Stromal cell of bone marrow (primary cell): Measurements from ENCODE around the gene SLC35F1.
"Not testable (repeated sequence)": the region's sequence is repeated elsewhere in the genome, so short reads cannot be mapped to it uniquely, and the experiment has no call there.

Source experiments
- DNase-seq: peaks from one replicate; pipeline ENCODE4 v3.0.0-alpha.2; 2012; ENCODE audit warnings: low read depth

Gene SLC35F1

GRCh38 chr6:117992856-117993255 lies 85.8 kb downstream of the SLC35F1 start:
- DNase-seq, result no peak

GRCh38 chr6:118012944-118013343 lies 105.9 kb downstream of the SLC35F1 start:
- no peak for DNase-seq

DNA sequence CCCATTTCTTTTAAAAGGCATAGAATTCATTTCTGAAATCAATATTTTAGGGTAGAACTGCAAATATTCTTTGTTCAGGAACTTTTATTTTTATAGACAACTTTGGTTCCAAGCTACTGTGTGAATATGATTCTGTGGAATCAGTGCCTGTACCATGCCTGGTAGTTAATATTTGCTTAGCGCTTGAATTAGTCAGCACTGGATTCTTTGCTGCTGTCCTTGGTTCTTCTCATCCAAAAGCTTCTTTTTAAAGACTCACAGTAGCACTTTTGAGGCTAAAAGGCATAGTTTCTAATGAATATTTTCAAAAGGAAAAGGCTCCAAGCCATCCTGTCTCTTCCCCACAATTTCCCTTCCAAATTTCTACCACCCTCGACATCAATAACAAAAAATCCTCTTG lies 109.5 kb downstream of the SLC35F1 start:
- DNase-seq, result no peak

- no peak for DNase-seq
These were observed 110.3 kb downstream of the SLC35F1 start for GRCh38 chr6:118017301-118017848.

DNA sequence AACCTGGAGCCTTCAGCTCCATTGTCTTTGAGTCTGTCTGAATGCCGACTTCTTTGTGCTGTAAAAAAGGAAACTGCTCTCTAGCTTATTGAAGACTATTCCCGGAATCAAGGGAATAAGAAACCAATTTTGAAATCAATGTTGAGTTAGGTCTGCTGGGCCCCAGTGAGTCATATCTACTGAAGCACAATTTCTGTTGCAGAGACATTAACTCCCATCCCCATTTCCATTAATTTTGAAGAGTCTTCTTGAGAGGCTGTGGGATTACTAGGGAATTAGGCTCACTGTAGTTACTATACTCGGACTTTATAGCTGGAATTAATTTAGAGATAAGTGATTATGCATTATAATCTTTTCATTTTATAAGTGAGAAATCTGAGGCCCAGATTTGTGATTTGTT lies 116.7 kb downstream of the SLC35F1 start:
- no peak for DNase-seq

DNA sequence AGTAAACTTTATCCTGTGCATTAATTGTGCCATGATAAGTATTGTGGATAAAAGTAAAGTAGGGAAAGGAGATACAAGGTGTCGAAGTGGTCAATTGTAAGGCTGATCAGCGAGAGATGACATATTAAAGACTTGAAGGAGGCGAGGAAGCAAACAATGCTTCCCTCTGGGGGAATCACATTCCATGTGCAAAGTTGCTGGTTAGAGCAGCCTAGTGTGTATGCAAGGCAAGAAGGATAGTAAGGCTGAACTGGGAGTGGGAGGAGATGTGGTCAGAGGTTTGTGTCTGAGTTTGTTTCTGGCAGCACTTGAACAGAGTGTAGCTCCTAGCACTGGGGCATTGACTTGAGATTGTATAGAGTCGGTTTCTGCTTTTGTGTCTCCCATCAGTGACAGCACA lies 122.9 kb downstream of the SLC35F1 start:
- no peak for DNase-seq

DNA sequence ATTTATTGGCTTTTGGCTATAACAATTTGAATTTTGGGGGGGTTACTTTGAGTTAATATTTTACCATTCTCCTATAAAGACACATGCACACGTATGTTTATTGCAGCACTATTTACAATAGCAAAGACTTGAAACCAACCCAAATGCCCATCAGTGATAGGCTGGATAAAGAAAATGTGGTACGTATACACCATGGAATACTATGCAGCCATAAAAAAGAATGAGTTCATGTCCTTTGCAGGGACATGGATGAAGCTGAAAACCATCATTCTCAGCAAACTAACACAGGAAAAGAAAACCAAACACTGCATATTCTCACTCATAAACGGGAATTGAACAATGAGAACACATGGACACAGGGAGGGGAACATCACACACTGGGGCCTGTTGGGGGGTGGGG lies 130.4 kb downstream of the SLC35F1 start:
- DNase-seq, result not testable (repeated sequence)

- DNase-seq, result no peak
These were observed 135.8 kb downstream of the SLC35F1 start for GRCh38 chr6:118042855-118043254.

- DNase-seq, result no peak
These were observed 137.2 kb downstream of the SLC35F1 start for GRCh38 chr6:118044275-118044674.

GRCh38 chr6:118054082-118054481 lies 147.0 kb downstream of the SLC35F1 start:
- DNase-seq, result no peak

GRCh38 chr6:118061666-118062065 lies 154.6 kb downstream of the SLC35F1 start:
- DNase-seq, result no peak

DNA sequence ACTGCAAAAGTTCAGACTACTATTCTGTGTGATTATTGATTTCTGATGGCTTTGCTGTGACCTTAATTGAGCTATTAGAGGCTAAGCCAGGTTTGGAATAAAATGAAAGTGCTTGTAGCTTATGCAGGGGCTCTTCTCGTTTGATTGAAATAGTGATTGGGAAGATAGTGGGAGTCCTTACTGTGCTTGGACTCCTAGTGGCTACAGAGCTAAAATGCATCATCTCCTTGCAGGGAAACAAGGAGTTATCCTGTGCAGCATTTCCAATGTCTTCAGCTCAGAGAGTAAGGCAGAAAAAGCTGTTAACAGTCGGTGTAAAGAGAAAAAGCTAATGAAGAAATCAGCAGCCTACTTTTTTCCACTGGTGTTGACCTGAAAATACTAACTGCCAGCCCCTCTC lies 173.5 kb downstream of the SLC35F1 start:
- DNase-seq, result no peak

- DNase-seq, result no peak
These were observed 176.6 kb downstream of the SLC35F1 start for GRCh38 chr6:118083711-118084110.

- no peak for DNase-seq
These were observed 178.6 kb downstream of the SLC35F1 start for GRCh38 chr6:118085665-118086064.

DNA sequence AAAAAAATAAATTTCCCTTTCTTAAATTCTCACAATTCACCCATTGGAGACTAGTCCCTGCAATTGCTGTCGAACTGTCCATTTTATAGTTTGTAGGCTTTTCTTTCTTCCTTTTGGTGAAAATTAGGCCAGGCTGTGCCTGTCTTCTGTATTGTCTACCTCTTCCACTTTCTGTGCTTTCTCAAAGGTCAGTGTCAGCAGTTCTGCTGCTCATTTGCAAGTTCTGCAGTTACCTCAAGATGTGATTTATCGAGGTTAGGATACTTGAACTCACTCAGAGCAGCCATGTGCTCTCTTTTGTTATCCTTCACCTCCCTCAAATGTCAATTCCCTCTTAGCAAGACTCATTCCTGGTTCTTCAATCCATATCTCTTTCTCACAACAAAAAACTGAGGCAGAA lies 179.1 kb downstream of the SLC35F1 start:
- no peak for DNase-seq

DNA sequence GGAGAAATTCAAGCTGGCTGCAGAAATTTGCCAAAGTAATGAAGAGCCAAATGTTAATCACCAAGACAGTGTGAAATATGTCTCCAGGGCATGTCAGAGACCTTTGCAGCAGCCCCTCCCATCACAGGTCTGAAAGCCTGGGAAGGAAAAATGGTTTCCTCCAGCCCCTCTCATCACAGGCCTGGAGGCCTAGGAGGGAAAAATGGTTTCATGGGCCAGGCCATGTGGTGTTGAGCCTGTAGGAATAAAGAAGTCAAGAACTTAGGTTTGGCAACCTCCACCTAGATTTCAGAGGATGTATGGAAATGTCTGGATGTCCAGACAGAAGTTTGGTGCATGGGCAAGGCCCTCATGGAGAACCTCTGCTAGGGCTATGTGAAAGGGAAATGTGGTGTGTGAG lies 185.0 kb downstream of the SLC35F1 start:
- DNase-seq, result no peak

- DNase-seq, result no peak
These were observed 190.5 kb downstream of the SLC35F1 start for GRCh38 chr6:118097576-118097975.

DNA sequence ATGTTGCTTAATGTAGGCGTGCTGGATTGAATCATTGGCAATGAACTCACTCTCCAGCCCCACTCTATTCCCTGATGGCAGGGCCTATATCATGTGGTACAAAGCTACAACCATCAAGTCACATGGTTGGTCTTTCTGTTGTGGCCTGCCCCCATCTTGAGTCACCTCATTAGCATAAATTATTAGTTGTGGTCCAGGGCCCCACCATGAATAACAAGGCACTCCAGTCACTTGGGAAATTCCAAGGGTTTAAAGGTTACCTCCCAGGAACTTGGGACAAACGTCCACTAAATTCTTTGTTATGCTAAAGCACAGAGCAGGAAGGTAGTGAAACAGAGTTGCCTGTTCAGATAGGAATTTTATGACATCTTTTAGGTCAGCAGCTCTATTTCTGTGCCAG lies 193.7 kb downstream of the SLC35F1 start:
- no peak for DNase-seq

DNA sequence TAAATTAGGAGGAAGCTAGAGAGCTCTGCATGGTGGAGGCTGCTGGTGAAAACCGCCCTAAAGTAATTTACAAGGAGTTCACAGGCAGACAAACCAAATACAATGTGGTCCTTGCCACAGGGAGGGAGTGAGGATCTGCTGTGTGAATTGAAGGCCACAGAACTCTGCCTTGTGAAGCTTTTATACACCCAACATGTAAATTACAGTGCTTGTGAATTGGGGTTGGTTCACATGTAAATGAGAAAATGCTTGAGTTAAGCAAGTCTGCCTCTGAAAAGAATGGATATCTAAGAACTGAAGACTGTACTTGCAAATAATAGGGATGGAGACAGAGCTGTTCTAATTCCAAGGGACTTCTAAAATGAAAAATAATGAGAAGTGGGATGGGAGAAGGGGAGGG lies 194.2 kb downstream of the SLC35F1 start:
- no peak for DNase-seq

DNA sequence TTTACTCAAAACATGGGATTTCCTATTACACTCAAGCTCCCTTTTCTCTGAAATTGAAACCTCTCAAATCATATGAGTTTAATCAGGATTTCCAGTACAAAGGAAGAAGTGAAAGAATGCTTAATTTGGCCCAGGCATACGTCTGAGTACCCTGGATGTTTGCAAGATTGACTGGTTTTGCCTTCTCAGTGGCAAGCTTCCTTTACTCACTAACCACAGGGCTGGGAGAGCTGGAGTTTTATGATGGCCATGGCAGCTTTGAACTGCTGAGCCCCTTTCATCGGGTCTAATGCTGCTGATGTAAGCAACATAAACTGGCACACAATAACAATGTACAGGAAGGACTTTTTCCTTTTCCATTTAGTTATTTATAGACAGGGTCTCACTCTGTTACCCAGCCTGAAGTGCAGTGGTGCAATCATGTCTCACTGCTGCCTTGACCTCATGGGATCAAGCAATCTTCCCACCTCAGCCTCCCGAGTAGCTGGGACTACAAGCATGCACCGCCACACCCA lies 194.8 kb downstream of the SLC35F1 start:
- no peak for DNase-seq

DNA sequence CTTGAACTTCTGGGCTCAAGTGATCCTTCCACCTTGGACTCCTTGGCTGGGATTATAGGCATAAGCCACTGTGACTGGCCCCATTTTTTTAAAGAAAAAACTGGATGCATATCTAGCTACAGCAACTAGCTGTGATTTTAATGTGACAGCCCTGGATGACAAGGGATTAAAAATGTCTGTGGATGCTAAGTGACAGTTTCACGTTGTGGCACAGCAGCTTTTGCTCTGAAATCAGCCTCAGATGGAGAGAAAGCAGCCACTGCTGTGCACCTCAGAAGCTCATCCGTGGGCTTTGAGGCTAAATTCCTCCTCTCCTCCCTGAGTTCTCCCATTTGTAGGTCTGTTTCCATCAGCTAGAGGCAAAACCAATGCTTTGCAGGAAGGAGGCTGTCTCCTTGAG lies 195.3 kb downstream of the SLC35F1 start:
- no peak for DNase-seq

GRCh38 chr6:118103381-118104146 lies 196.5 kb downstream of the SLC35F1 start:
- DNase-seq, result no peak

GRCh38 chr6:118122161-118122725 lies 215.2 kb downstream of the SLC35F1 start:
- no peak for DNase-seq

DNA sequence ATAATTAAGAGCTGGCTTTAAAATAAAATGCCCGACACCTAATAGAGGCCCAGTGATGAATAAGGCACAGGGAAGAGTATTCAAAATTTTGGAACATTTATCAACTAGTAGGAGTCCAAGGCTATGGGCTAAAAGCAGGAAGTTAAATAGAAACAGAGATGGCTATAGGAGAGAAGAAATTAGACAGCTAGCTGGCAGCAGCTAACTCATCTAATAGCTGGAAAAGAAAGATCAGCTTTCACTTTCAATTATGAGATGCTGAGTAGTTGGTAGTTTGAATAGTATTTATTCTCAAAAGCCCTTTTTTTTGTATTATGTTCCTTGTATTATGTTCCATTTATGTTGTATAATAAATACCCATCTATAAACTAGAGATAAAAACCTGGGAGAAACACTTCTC lies 215.7 kb downstream of the SLC35F1 start:
- DNase-seq, result no peak
